ENCODE measurements around the gene ICA1.

- TF ChIP-seq POLR2AphosphoS5 (IDR thresholded peaks at IDR 0.05) (no peak), POLR2A (IDR thresholded peaks at IDR 0.05) (no peak)
These were observed 106.1 kb downstream of the ICA1 start for GRCh38 chr7:8155836-8156235.

Measured in sigmoid colon (tissue), 4 donors.